DMS53 treated with DMSO at 0.1 percent for 48 hours (cell line): ENCODE data around the gene JAZF1.

Experiments used
- DNase-seq: peaks from one replicate; lab custom pipeline; 2025; ENCODE audit not compliant: unreplicated experiment; lab: John Stamatoyannopoulos, UW

JAZF1 gene

GRCh38 chr7:28166982-28167715 lies 13.4 kb downstream of the JAZF1 start:
- DNase-seq, result no peak

GRCh38 chr7:28165961-28166955 lies 14.3 kb downstream of the JAZF1 start:
- DNase-seq, result no peak

- DNase-seq, result no peak
Observed at GRCh38 chr7:28165261-28165660, 15.3 kb downstream of the JAZF1 start.

- DNase-seq, result no peak
Observed at GRCh38 chr7:28163949-28164348, 16.6 kb downstream of the JAZF1 start.

- no peak for DNase-seq
Observed at GRCh38 chr7:28161331-28161730, 19.3 kb downstream of the JAZF1 start.

- DNase-seq, result no peak
Observed at GRCh38 chr7:28160551-28160991, 20.0 kb downstream of the JAZF1 start.

GRCh38 chr7:28157831-28158416 lies 22.7 kb downstream of the JAZF1 start:
- no peak for DNase-seq

GRCh38 chr7:28157076-28157745 lies 23.4 kb downstream of the JAZF1 start:
- no peak for DNase-seq

- no peak for DNase-seq
Observed at GRCh38 chr7:28156401-28156800, 24.2 kb downstream of the JAZF1 start.

GRCh38 chr7:28155964-28156363 lies 24.6 kb downstream of the JAZF1 start:
- no peak for DNase-seq

GRCh38 chr7:28155019-28155660 lies 25.5 kb downstream of the JAZF1 start:
- DNase-seq, result no peak

- no peak for DNase-seq
Observed at GRCh38 chr7:28152594-28152993, 28.0 kb downstream of the JAZF1 start.

GRCh38 chr7:28151965-28152364 lies 28.6 kb downstream of the JAZF1 start:
- DNase-seq, result no peak

GRCh38 chr7:28149291-28150101 lies 31.1 kb downstream of the JAZF1 start:
- no peak for DNase-seq

- DNase-seq, result peak; percentile 51
Observed at GRCh38 chr7:28145931-28146330, 34.7 kb downstream of the JAZF1 start.

GRCh38 chr7:28145090-28145626 lies 35.4 kb downstream of the JAZF1 start:
- DNase-seq, result no peak

GRCh38 chr7:28144266-28144665 lies 36.3 kb downstream of the JAZF1 start:
- DNase-seq, result no peak

GRCh38 chr7:28142650-28143049 lies 37.9 kb downstream of the JAZF1 start:
- DNase-seq, result no peak

- no peak for DNase-seq
Observed at GRCh38 chr7:28140979-28141378, 39.6 kb downstream of the JAZF1 start.
